ENCODE results near the gene SLC2A11.

DNA sequence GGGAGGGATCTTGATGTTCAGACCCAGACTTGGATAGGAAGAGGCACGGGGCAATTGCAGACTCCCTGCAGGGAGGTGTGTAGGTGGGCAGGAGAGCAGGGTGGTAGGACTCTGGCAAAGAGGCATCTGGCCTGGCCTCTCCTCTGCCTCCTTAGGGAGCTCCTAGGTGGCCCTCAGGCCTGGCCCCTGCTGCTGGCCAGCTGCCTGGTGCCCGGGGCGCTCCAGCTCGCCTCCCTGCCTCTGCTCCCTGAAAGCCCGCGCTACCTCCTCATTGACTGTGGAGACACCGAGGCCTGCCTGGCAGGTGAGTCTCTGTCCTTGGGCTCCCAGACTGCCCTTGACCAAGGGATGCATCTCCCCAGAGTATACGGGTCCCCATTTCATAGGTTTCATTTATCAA is 19.9 kb downstream of the SLC2A11 start:
- TF ChIP-seq EZH2phosphoT487 (IDR thresholded peaks at IDR 0.05; ENCODE audit: insufficient read depth, low read depth) (no peak), EZH2 (IDR thresholded peaks at IDR 0.05; ENCODE audit: insufficient read depth, poor library complexity, severe bottlenecking) (no peak)

Measured in GM23248 (cell line).